NCI-H1048 (cell line): Measurements from ENCODE around the gene MAD1L1.

ENCODE experiments used
- DNase-seq: peaks from one replicate; lab custom pipeline; 2025; lab: John Stamatoyannopoulos, UW

The MAD1L1 gene

GRCh38 chr7:1925349-1925748 is 307.4 kb downstream of the MAD1L1 start:
- no peak for DNase-seq

DNA sequence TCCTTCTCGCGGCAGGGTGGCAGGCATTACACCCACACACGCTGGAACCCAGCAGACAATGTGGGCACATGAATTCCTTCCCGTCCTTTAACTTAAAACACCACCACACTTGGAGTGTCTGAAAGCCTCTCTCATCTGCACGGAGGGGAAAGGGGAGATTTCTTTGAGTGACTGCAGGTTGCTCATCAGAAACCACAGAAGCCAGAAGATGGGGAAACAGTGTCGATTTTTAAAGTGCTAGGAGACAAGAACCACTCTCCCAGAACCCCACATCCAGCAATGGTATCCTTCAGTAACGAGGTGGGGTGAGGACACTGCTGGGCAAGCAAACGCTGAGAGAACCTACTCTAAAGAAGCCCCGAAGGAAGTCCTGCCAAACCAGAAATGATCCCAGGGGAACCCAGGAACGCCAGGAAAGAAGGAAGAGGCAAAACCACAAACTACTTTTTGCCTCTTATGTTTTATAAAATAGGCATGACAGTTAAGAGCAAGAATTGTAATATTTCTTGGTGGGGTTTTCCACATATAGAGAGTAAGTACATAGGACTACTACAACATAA is 308.4 kb downstream of the MAD1L1 start:
- DNase-seq = no peak

GRCh38 chr7:1923409-1924257 is 309.1 kb downstream of the MAD1L1 start:
- DNase-seq = no peak

DNA sequence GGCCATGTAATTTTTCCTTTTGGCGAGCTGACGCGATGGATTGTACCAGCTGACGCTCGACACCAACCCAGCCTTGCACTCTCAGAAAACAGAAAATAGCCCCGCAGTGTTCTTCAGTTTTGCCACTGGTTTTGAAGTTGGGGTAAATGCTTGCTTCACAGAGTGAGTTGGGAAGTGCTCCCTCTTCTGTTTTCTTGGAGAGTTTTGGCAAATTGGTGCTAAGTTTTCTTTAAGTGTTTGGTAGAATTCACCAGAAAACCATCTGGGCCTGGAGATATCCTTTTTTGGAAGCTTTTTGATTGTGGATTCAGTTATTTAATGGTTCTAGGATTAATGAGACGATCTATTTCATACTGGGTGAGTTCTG is 309.9 kb downstream of the MAD1L1 start:
- DNase-seq = no peak

- DNase-seq = no peak
Measured at GRCh38 chr7:1922071-1922869, 310.5 kb downstream of the MAD1L1 start.

DNA sequence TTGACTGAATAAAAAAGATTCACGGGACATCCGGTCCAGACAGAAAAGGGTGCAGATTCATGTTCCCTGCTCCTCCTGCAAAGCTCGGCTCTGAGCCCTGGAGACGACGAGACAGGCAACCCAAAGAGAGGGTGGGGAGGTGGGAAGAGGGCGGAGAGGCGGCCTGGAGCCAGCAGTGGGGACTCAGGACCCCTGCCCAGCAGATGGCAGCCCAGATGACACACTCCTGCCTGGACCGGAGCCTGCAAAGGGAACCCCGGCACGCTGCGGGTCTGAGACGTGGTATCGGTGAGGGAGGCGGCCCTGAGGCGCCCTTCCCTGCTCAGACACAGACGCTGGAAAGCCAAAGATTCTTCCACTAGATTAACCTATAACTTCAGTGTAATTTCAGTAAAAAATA is 311.9 kb downstream of the MAD1L1 start:
- DNase-seq = no peak

DNA sequence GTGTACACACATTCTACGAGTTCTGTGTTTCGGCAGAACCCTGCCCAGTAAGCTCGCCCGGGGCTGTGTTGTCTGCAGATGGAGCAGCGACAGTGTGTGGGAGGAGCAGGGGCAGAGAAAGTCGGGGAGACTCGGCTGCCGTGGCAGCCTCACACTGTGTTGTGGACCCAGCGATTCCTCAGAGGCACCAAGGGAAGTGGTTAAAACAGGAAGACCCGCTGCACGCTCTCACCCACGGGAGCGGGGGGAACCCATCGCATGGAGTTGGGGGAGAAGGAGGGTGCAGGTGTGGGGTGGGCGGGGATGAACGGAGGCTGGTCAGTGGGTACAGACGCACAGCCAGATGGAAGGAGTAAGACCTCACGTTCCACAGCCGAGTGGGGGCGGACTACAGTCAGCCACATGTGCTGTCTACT is 312.5 kb downstream of the MAD1L1 start:
- DNase-seq = no peak

DNA sequence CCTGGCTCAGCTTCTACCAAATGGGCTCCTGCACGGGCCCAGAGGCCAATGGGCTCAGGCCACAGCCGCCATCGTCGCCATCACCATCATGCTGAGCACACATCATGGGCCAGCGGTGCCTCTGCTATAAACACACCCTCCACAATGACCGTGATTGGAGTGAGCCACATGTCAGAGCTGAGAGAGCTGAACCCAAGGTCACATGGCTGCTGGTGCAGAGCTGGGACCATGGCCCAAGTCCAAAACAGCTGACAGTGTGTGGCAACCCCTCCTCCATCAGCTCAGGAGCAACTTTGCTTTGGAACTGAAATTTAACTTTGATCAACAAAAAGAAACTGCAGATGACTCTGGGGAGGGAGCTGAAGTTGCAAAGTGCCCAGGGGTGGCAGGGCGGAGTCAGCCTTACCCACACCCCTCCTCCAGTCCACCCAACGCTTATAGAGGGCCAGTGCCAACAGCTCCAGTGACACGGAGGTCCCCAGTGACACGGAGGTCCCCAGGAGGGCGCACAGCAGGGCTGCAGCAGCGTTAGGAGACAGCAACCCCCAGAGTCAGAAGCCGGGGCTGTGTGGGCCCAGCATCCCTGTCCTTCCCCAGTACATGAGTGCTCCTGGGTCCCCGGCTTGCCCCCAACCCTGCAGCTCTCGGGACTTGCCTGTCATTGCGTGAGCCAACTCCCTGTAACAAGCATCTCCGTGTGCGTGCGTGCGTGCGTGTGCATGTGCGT is 313.0 kb downstream of the MAD1L1 start:
- DNase-seq = no peak

DNA sequence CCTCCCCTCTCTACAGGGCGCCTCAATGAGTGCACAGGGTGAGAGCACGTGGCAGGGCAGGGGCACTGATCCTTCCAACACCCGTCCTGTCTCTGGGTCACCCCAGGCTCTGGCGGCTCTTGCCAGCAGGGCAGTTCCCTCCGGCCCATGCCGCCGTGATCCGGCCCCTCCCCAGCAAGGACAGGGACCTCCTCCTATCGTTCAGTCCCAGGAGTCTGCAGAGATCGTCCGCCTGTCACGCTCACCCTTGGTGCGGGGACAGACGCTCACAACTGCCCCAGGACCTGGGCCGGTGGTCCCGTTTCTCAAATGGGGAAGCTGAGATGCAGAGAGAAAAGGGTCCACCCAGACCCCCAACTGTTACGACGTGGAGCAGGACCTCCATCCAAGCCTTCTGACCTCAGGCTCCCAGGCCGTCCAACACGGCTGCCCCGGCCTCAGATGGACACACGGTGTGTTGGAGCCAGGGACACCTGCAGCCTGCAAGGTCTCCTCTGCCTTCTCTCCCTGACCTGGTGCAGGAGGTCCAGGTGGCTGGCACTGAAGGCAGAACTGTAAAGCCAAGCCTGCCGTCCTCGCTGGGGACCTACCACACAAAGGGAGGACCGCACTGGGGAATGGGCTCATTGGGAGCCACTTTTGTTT is 313.7 kb downstream of the MAD1L1 start:
- no peak for DNase-seq

GRCh38 chr7:1918063-1918645 is 314.6 kb downstream of the MAD1L1 start:
- DNase-seq = no peak

DNA sequence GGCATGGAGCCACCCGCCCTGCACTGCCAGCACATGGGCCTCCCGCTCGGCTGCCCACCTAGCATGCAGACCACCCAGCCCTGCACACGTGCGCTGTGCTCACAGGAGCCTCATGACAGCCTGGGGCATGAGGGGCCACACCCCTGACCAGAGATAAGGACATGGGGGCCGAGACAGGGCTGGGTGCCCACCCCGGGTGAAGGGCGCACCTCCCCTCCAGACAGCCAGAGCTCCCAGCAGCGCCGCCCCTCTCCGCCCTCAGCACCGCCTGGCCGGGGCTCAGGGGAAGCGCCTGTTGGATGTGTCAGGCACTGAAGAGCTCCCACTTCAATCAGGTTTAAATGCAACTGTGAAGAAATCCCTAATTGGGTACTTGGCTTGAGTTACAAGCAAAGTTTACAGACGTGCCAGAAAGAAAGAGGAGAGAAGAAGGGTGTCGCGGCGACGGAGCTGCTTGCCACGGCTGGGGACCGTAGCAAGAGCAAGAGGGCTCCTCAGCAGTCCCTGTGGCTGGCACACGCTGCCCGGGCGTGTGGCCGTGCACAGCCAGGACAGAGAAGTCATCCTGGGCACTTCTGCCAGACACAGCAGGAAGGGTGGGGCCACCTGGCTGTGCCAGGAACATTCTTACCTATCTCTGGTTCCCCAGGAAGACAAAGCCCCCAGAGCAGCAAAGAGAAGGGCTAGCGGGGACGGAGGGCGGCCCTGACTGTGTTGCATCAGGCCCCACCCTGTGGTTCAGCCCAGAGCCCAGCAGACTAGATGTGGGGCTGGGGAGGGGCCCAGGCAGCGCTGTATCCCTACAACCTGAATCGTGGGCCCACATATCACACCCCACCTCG is 315.3 kb downstream of the MAD1L1 start:
- DNase-seq = no peak

- no peak for DNase-seq
Measured at GRCh38 chr7:1916601-1916970, 316.2 kb downstream of the MAD1L1 start.

GRCh38 chr7:1915956-1916600 is 316.7 kb downstream of the MAD1L1 start:
- DNase-seq = no peak

DNA sequence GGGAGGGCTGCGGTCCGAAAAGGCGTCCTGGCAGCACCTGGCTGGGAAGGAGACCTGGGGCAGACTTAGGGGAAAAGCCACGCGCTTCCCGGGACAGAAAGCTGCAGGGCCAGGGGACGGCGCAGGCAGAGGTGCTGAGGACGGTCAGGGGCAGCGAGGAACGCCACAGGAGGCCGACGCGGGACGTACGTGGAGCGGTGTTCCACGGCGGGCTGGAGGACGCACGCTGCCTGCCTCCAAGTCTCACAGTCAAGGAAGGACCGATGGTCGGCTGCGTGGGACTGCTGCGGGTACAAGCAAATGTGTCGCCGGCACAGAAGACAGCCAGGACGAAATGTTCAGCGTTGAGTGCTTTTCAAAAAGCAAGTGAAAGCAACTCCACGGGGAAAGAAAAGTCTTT is 317.4 kb downstream of the MAD1L1 start:
- no peak for DNase-seq

- DNase-seq = no peak
Measured at GRCh38 chr7:1914743-1915142, 318.0 kb downstream of the MAD1L1 start.

DNA sequence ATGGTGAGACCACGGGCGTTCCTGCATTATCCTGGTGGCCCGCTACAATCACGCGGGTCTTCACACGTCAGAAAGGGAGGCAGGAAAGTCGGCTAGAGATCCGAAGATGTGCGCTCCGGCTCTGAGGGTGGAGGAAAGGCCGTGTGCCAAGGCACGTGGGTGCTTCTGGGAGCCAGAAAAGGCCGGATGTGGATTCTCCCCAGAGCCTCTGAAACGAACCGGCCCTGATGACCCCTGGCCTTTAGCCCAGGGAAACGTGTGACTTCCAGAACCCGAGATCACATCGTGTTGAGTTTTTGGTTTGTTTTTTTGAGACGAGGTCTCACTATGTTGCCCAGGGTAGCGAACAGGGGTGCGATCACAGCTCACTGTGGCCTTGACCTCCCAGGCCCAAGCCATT is 318.4 kb downstream of the MAD1L1 start:
- no peak for DNase-seq

GRCh38 chr7:1913466-1914282 is 319.1 kb downstream of the MAD1L1 start:
- no peak for DNase-seq

GRCh38 chr7:1912593-1913465 is 319.9 kb downstream of the MAD1L1 start:
- DNase-seq = no peak
